Left lobe of liver (tissue), 2 donors: Measurements from ENCODE around the gene REEP1. TPM values are rescaled to one million over a fixed set of nuclear protein-coding genes. Genes with fewer than 3 reads are reported as not detected.

ENCODE experiments used
- ATAC-seq: fragments of 200-7000 bp; cut with Tn5 transposase; one replicate; pipeline ENCODE4 v1.9.1; 2020; ENCODE audit warnings: mild to moderate bottlenecking, moderate library complexity
- DNase-seq: peaks from one replicate; pipeline ENCODE4 v3.0.0-alpha.2; 2020; ENCODE audit warnings: low spot score
- total RNA-seq: library from RNA; stranded (reverse); gene quantifications from one replicate; pipeline ENCODE4 v1.2.1, GENCODE V29; 2021
- donor health status: DM: no; HTN: no; CAD: no; lungs with moderate emphysema.
- donor health status: DM: no; HTN: yes; CAD: no.

REEP1 gene
- total RNA-seq, 1 donor from 2014 or later = 0.50 TPM

DNA sequence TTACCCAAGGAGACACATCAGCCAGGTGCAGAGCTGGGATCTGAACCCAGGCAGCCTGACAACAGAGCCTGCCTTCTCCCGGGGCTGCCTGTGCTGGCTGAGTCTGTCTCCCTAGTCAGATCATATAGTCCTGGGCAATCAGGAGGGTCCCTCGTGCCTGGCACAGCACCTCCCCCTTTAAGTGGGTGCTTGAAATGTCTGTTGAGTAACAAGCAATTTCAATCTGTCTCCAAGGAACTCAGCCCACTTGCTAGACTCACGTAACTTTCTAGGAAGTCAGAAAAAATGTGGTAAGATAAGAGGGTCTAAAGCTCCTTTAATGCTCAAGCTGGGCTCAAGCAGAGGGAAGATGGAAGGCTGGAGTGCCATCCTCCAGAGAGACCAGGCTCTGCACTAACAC, 51.9 kb downstream of the REEP1 start:
- no peak for ATAC-seq
- no peak for DNase-seq

DNA sequence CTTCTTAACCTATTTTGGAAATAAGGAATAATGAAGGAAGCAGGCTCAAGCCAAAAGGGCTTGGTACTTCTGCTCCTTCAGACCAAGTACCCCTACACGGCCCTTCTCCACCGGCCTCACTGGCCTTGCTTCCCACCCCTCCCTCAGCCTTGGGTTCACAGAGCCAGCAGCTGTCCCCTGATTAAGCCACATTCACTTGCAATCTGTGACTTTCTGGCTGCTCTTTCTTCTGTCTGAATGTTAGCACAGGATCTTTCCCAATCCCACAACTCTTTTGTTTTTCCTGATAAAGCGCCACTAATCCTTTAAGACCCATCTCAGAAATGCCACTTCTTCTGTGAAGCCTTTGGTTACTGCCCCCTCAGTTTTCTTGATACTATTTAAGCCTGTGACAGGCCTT, 52.4 kb downstream of the REEP1 start:
- no peak for ATAC-seq
- no peak for DNase-seq

DNA sequence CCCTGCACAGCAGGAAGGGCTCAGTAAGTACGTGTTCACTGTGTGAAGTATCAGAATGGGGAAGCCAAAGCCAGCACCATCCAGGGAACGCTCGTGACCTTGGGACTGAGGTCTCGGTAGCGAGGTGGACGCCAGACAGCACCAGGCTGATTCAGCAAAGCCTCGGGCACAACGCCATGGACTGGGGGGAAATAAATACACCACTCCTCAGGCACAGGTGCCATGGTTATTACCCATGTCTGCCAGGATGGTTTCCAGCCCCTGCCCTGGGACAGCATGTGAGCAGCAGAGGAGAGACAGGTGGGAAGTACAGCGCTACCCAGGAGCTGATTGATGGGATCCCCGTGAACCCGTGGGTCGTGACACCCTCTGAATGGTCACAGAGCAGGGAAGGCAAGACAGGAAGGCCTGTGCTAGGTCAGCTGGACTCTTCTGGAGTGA, 53.0 kb downstream of the REEP1 start:
- ATAC-seq = peak; percentile 41
- DNase-seq = no peak

DNA sequence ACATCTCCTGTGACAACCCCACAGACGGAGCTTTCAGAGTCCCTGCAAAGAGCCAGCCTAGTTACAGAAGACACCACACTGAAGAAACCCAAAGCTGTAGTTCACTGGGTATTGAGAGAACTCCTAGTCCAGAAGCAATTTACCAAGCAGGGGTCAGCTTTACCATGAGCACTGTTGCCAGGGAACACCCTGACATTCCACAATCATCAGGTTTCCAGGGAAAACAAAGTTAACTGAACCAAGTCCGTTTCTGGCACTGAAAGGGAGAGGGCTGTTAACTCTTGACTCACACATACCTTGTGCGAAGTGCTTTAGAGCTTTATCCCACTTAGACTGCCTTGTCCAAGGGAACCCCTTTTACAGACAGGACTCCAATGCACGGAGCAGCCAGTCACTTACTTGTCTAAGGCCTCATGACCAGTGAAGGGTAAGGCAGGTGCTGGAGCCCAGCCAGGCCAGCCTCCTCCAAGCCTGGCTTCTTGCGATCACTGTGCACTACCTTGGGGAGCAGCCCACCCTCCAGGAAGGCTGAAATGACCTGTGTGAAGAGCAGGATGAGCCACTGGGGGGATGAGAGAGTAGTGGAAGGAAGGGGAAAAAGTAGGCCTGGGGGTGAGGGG, 53.9 kb downstream of the REEP1 start:
- DNase-seq = no peak
- no peak for ATAC-seq

DNA sequence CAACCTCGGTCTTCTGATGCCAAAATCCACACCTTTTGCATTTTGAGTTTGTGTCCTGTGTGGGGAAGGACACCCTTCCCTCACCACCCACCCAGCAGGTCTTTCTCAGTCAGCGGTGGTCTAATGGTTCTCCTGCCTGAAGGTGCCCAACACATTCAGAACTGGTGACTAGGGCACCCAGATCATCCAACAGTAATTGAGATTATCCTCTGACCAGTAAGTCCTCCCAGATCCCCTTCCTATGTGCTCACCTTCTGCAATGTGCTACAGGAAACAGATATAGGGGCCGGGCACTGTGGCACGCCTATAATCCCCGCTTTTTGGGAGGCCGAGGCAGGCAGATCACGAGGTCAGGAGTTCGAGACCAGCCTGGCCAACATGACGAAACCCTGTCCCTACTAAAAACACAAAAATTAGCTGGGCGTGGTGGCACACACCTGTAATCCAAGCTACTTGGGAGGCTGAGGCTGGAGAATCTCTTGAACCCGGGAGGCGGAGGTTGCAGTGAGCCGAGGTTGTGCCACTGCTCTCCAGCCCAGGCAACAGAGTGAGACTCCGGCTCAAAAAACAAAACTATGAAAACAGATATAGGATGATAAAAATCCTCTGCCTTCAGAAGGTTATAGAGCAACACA, 56.2 kb downstream of the REEP1 start:
- no peak for DNase-seq
- no peak for ATAC-seq

DNA sequence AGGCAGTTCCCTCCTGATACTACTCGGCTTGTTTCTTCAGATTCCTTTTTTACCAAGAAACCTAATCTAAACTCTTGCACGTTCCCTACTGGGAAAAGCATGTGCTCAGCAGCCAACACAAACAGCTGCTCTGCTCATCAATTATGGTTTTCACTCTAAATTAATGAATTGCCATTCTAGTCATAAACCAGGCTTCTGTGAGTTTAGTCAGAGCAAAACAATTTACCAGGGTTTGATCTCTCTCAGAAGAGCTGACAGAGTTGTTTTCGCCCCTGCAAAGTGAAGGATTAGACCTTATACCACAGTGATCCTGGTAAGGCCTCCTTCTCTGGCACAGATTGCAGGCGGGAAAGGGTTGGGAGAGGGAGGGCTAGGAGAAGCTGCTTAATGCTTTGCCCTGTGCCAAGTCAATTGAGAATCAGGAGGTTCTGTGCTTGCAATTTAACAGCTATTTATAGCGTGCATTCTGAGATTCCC, 57.2 kb downstream of the REEP1 start:
- DNase-seq = no peak
- ATAC-seq = no peak

DNA sequence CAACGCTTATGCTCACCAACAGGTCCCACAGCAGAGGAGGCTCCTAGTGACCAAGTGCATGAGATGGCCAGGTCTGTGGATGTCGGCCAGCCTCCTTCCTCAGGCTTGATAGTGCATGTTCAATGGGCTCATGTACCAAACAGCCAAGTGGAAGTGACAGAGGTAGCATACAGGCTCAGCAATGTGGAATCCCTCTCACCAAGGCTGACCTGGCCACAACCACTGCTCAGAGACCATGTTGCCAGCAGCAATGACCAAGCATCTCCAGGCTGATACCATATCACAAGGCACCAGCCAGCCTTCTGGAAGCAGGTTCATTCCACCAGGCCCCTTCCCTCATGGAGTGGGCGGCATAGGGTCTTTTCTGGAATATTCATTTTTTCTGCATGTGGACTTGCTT, 61.5 kb downstream of the REEP1 start:
- ATAC-seq = no peak
- DNase-seq = no peak

DNA sequence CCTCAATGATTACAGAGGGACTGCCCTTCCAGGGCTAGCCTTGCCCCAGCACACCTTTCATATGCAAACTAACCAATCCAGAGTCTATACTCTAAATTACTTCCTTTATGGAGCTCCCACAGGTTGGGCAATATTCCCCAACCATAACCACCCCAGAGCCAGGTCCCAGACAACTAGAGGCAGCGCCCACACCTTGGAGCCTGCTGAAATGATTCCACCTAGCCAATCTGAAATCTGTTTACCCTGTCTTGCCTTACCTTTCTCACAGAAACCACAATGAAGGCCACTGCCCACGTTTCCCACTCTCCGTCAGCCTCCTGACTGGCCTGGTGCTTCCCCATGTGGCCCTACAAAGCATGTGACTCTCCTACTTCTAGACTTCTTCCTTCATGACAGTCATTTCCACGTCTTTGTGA, 62.0 kb downstream of the REEP1 start:
- no peak for ATAC-seq
- no peak for DNase-seq

DNA sequence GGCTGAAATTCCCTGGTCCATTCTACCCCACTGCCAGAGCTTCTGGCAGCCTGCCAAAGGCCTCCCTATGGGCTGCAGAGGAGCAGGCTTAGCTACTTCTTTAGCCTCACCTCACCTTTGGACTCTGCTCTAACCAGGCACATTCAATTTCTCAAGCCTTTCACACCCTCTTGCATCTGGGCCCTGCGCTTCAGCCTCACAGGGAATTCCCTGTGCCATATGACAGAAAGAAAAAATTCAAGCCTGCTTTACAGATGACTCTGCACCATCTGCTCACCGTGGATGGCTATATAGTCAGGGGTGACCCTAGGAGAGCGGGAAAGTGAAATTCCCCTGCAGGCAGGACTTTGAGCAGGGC, 62.5 kb downstream of the REEP1 start:
- ATAC-seq = peak; percentile 43
- DNase-seq = no peak

DNA sequence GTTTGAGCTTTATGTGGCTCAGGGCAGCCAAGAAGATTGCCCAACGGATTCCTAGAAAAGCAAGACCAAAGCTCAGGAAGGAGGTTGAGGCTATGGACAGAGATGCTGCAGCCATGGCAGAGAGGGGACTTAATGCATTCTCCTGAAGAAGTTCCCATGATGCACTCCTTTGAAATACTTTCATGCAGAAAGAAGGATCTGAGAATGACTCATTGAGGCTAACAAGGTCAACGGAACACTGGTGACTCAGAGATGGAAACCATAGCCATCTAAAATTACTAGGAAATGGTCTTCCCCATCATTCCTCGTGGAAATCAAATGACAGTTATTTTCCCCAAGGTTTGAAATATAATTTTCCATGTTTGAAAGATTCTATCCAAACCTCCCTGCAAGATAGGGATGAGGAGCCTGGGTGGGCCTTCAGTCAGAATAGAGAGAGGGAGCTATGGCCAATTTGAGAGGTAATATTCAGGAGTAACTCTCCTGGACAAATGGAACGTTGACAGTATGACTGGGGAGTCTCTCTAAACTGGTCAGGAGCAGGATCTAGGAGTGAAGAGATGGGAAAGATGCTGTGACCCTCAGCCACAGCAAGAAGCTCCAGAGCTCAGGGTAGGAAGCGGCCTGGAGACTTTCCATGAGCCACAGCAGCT, 63.0 kb downstream of the REEP1 start:
- ATAC-seq (no peak), DNase-seq (no peak)

DNA sequence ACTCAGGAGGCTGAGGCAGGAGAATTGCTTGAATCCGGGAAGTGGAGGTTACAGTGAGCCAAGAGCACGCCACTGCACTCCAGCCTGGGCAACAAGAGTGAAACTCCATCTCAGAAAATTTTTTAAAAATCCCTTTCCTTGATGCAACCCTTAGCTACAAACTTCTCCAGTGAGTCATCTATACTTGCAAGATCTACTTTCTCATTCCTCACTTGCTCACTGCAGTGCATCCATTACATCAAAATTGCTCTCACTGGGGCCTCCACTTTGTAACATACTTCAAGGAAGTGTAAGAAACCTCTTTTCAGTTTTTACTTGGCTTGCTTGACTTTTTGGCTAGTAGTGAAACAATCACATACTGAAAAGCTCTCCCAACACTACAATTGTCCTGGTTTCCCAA, 65.3 kb downstream of the REEP1 start:
- ATAC-seq (no peak), DNase-seq (no peak)

DNA sequence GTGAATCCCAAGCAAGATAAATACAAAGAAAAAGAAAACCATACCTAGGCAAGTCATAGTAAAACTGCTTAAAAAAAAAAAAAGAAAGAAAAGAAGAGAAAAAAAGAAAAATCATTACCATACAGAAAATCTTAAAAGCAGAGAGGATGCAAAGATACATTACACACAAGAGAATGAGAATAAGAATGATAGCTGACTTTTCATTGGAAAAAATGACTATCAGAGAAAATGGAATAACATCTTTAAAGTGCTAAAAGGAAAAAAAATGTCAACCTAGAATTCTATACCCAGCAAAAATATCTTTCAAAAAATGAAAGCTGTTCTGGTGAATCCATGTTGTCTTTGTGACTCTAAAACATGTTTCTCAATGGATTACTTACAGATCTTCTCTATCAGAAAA, 66.2 kb downstream of the REEP1 start:
- ATAC-seq (no peak), DNase-seq (no peak)

DNA sequence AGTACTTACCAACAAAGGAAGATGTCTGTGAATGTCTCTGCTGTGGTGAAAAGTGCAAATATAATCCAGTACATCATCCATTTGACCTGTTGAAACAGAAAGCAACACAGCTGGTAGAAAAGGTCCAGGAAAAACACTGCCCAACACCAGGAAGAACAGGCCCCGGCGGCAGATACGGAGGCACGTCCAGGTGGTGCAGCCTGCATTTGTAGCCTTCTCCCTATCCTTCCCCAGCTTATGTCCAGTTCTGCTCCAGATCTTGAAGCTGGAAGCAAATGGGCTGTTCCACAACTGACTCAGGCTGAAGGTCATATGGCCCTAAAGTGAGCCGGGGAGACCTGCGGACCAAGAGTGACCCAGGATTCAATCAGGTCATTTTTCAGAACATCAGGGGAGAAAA, 73.5 kb downstream of the REEP1 start:
- ATAC-seq (no peak), DNase-seq (no peak)

DNA sequence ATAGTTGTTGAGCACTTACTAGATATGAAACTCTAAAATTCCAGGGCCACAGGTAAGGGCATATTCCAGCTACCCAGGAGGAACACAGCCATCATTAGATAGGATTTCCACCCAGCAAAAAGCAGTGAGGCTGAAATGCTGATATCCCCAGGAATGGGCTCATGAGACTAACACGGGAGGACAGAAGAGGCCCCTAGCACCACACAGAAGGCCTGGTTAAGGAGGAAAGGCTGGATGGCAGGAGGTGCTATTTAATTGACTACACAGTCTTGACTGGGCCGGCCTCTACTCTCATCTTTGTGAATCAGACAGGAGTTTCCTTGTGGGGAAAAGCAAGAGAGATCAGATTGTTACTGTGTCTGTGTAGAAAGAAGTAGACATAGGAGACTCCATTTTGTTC, 76.4 kb downstream of the REEP1 start:
- ATAC-seq = no peak
- DNase-seq = no peak

DNA sequence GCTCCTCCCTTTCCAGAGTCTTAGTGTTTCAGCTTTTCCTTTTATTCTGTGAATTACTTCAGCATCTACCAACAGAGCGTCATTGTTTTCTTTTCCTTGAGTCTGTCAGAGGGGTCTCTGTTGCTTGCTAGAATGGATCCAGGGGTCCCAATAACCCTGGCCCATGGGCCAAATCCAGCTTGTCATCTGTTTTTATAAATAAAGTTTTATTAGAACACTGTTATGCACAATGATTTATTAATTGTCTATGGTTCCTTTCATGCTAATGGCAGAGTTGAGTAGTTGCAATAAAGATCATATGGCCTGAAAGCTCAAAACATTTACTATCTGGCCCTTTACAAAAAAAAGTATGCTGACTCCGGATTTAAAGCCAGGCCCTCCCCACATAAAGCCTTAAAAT, 79.3 kb downstream of the REEP1 start:
- DNase-seq = no peak
- ATAC-seq = no peak

DNA sequence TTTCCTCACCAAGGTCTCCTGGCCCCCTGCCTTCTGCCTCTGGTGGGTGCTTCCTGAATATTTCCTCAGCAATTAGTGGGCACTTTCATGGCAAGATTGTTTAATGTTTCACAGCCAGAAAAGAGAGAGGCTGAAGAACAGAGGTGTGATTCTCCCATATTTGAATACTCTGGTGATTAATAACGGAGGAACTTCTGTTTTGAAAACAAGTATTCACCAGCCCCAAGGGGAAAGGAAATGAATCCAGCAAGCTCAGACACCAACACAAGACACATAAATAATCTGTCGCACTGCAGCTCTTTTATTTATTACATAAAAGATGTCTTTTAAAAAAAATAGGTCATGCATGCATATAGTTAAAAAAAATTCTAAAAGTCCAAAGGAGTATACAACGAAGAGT, 80.4 kb downstream of the REEP1 start:
- no peak for DNase-seq
- ATAC-seq = no peak

DNA sequence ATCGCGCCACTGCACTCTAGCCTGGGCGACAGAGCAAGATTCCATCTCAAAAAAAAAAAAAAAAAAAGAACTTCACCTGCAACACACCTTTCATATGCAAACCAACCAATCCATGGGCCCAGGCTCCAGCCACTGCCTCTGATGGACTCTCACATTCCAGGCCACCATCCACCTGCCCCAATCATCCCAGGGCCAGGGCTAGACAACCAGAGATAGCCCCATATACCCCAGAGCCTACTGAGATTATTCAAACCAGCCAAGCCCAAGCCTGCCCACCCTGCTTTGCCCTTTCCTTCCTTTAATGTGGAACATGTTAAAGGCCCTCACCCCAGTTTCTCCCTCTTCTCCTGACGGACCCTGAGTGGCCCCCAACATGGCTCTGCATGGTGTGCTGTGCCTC, 81.1 kb downstream of the REEP1 start:
- ATAC-seq = no peak
- no peak for DNase-seq

DNA sequence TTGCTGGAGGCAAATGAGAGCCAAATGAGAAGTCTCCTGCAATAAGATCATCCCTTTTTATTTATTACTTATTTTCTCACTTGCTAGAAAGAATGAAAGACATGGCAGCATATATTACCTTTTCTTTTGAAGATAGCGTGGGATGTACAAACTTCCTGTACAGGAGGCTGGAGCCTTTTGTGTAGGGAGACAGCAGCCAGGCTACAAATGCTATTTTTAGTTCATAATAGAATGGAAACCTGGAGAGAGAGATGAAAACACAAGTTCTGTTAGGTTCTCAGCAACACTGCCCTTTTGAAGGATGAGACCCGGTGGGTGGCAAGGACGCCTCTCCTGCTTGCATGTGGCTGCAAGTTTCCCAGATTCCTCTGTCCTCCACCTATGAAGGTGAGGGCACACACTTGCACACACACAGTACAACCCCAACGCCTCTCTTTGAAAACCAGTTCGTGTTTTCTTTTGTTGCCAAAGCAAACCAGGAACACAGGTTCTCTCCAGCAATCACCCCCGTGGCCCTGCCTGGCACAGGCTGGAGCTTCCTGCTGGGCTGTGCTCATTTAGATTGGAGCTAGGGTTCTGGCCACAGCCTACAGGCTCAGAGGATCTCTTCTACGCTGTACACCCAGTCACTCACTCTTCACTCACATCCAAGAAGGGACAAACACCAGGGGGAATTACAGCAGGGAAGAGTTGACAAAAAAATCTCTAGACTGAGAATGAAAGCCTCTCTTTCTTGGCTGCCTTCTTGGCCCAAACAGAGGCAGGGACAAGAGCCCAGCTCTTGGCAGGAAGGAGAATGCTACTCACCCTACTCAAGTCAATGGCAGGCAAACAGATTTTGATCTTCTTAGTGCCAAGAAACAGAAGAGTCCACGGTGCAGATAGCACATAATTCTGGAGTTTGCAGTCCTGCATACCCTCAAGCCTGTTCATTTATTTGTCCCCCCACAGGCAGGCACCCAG, 82.6 kb downstream of the REEP1 start:
- ATAC-seq (peak; percentile 29), DNase-seq (no peak)

DNA sequence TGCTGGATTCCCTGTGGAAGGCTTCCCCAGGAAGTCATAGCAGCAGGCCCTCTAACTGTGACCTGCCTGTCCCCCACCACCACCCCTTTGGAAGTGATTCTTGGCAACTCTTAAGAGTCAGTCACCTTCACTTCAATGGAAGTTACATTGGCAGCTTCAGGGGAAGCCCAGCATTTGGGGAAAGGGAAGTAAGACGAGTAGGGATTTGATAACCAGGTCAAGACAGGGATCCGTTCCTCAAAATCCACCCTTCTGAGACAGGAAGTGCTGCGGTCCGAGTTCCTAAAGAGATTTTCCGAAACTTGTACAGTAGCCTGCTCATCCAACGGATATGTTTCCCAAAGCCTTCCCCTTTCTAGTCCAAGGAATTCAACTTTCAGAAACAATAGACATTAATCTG, 84.0 kb downstream of the REEP1 start:
- no peak for DNase-seq
- ATAC-seq = peak; percentile 13

DNA sequence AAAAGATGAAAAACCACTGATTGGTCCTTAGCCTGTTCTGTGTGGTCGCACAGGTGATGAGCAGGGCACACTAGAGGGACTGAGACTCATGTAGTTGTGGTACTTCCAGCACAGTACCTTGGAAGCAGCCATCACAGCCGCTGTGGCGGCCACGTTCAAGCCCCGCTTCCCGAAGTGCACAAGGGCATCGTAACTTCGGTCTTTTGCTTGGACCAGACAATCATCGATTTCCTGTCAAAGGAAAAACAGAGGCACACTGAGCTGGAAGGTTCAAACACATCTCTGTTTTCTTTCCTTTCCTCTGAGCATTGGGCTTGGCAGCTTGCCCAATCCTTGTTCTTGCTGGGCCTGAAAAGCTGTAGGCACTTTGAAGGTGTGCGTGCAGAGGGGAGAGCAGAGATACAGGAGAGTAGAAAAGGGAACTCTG, 85.6 kb downstream of the REEP1 start:
- ATAC-seq (no peak), DNase-seq (no peak)
